Islet of Langerhans (tissue), 1 donor: ENCODE results near the gene BBS1.
"Not testable (repeated sequence)": the region's sequence is repeated elsewhere in the genome, so short reads cannot be mapped to it uniquely, and the experiment has no call there.

ENCODE experiments used
- FAIRE-seq: peaks from one replicate; lab custom pipeline; 2011; peaks lifted over from hg19 to GRCh38; lab: Jason Lieb, UNC

The BBS1 gene

GRCh38 chr11:66579017-66579606 is 68.7 kb downstream of the BBS1 start:
- FAIRE-seq: no peak

- no peak for FAIRE-seq
Observed at GRCh38 chr11:66580803-66581202, 70.4 kb downstream of the BBS1 start.

- FAIRE-seq: no peak
Observed at GRCh38 chr11:66581261-66581660, 70.8 kb downstream of the BBS1 start.

GRCh38 chr11:66582565-66583147 is 72.2 kb downstream of the BBS1 start:
- not testable (repeated sequence) for FAIRE-seq
